ENCODE results near the gene VCAN.

Gene VCAN

DNA sequence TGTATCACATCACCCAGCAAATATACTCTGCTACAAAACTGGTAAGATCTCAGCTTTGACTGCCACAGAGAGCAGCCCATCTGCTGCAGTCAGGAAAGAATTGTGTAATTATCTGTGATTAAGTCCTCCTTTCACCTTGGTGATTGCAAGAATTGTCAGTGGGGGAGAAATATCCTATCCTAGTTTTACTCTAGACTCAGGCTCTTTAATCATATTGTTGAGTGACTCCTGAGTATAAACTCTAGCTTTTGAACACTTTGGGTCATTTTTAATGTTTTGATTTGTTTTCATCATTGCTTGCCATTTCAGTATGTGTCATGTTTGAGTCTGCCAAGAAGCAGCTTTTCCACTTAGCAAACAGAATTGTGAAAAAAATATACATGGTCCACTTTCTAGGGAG lies 32.1 kb downstream of the VCAN start:
- DNase-seq: no peak

- DNase-seq: no peak
Measured at GRCh38 chr5:83507431-83507830, 35.9 kb downstream of the VCAN start.

GRCh38 chr5:83509540-83509939 lies 38.0 kb downstream of the VCAN start:
- no peak for DNase-seq

GRCh38 chr5:83510260-83510659 lies 38.7 kb downstream of the VCAN start:
- no peak for DNase-seq

DNA sequence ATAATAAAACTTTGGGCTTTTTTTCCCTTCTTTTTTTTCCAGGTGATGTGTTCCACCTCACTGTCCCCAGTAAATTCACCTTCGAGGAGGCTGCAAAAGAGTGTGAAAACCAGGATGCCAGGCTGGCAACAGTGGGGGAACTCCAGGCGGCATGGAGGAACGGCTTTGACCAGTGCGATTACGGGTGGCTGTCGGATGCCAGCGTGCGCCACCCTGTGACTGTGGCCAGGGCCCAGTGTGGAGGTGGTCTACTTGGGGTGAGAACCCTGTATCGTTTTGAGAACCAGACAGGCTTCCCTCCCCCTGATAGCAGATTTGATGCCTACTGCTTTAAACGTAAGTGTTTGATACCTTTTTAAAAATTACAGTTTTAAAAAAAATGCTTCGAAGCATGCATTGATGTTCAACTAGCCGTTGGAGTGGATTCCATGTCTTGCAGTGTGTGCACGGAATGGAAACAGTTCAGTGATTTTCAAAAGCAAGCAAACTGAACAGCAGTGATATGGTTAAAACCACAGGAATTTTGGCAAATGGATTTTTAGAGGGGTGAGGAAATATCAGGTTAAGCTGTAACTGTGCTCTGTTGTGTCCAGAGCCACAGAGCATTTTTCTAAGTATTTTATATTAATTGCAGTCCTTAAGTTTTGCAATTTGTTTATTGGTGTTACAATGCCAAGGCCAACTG lies 40.7 kb downstream of the VCAN start:
- DNase-seq: no peak

DNA sequence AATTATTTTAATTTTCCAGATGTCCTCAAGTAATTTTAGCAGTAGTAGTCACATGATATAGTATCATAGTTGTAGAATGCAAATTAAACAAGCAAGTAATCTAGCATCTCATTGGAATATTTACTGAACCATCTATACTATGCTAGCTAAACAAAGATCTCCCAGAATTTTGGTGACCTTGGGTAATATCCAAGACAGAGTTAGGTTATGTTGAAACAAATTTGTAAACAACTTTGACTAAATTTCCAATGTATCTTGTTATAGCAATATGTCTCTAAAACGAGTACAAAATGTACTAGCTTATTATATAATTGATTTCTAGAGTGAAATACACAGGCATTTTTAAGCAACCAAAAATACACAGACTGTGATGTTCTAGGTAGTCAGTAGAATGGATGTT lies 41.5 kb downstream of the VCAN start:
- DNase-seq: no peak

GRCh38 chr5:83513491-83513890 lies 41.9 kb downstream of the VCAN start:
- no peak for DNase-seq

DNA sequence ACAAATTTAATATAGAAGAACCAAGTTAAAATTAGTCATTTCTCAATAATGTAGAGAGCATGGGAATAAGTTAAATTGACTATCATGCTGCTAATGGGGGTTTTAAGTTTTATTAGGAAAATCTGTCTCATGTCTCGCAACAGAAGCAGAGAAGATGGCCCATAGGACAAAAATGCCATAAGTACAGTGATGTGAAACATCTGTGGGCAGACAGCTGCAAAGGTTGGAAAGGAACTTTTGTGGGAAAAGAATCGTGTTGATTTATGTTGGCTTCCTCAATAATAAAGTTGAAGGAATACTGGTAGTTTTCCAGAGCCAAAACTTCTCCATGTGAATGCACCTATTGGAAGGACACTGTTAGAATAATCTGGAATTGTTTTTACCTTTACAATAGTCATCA lies 44.8 kb downstream of the VCAN start:
- no peak for DNase-seq

DNA sequence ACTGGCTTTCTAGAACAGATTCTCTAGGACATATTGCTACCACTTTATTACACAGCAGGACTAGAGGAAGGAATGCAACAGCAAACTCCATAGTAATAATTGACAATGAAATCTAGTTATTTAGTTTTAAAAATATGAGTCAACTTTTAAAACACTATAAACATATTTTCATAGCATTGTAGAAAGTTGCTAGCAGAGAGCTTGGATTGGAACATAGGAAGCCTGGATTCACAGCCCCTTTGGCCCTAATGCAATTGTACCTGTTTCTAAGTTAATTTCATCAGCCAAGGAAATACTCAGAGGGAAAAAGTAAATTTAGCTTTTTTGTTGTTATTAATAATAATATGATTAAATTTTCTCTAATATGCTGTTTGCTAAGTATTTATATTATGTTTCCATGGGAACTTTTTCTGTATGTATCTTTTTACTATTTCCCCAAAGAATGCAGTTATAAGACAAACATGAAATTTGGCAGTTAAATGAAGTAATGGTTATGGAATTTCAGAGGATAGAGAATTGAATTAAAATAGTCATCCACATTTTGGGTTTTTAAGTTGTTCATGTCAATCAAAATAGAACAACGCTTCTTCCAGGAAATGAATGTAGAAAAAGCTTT lies 45.6 kb downstream of the VCAN start:
- no peak for DNase-seq

GRCh38 chr5:83517688-83518085 lies 46.1 kb downstream of the VCAN start:
- DNase-seq: no peak

GRCh38 chr5:83518319-83519061 lies 46.9 kb downstream of the VCAN start:
- no peak for DNase-seq

DNA sequence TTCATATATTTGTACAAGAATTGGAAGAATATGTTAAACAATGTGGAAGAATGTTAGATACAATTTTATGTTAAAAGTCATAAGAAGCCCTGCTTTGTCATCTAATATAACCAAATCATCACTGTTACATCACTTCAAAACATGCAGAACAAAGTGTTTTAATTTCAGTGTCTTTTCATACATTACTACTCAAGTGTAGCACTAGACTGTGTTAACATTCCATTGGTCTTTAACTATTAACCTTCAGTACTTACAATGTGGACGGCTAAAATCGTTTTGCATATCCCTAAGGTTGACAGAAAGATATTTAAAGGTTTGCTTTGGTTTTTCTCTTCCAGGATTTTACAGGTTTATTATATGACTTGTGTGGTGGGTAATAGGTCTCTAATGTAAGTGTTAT lies 50.9 kb downstream of the VCAN start:
- no peak for DNase-seq

GRCh38 chr5:83523929-83524328 lies 52.4 kb downstream of the VCAN start:
- DNase-seq: no peak

GRCh38 chr5:83524345-83524744 lies 52.8 kb downstream of the VCAN start:
- DNase-seq: no peak

DNA sequence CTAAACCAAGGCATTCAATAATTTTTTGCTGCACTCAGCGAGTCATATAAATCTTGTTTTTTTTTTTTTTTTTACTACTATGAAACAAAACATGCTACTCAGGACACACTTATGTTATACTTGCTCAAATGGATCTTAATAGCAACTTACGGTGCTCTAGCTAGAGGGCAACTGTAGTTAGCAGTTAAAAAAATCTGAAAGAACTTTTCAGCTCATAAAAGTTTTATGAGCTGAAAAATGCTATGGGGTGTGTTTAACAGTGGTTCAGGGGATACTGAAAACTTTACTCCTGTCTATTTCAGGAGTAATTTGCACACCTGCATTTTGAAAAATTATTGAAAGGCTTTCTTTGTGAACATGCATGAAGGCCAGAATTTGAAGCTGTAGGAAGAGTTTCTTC lies 53.4 kb downstream of the VCAN start:
- no peak for DNase-seq

DNA sequence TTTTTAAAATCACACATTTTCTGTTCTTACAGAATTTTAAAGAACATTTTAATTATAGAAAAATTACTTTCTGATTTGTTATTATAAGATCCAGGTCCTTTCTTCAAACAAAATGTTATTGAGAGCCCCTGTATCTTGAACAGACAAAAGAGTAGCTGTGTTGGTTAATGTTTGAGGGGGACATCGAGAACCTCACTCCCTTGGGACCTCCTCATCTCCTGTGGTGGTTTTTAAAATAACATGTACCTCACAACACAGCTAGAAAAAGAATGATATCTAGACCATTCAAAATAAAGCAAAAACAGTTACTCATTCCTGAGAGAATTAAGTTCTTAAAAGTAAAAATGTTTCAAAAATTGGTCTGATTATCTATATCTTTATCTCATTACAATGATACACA lies 54.7 kb downstream of the VCAN start:
- DNase-seq: no peak

- DNase-seq: no peak
Measured at GRCh38 chr5:83527221-83527620, 55.7 kb downstream of the VCAN start.

DNA sequence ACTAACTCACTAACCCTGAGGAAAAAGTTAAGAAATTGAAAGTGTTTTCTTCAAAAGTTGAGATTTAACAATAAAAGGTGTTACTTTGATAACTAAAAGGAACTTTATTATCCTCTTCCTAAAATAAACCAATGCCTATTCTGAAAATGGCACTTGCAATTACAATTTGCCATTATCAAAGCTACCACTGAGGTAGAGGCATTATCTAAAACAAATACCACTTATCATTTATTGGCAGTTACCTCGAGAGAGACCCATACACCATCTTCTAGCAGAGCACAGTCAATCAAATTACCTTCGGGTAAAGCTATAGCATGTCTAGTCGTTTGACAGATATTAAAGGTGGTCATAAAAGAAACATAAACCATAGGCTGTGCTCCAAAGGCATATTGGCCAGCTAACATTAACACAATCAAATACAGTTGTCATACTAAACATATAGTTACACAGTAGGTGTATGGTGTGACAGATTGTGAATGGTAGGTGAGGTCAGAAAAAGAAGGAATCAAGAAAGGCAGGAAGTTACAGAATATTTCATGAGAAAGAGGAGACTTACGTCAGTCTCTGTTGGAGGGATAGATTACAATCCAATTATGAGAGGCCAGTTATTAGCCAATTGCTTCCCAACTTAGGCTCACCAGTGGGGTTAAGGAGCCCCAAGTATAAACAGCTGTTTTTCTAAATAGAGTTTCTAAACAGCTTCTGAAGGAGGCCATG lies 56.3 kb downstream of the VCAN start:
- no peak for DNase-seq

GRCh38 chr5:83528439-83528769 lies 56.9 kb downstream of the VCAN start:
- no peak for DNase-seq

GRCh38 chr5:83530193-83530592 lies 58.6 kb downstream of the VCAN start:
- no peak for DNase-seq

- no peak for DNase-seq
Measured at GRCh38 chr5:83531661-83532060, 60.1 kb downstream of the VCAN start.

- DNase-seq: no peak
Measured at GRCh38 chr5:83538786-83539462, 67.4 kb downstream of the VCAN start.

- DNase-seq: no peak
Measured at GRCh38 chr5:83539463-83539790, 67.9 kb downstream of the VCAN start.
